ENCODE results near the gene GPR75.

DNA sequence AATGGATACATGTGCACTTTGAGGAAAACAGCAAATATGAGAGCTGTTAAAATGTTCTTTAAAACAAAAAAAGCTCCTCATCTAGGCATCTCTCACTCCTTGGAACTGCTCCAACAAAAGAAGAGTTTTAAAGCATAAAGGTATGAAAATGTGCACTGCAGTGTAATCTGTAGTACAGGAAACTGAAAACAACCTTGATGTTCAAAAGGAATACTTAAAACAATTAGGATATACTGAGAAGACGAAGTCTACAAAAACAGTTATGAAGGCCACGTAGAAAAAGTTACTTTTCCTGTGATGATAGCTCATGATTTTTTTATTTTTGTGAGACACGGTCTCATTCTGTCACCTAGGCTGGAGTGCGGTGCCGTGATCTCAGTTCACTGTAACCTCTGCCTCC, 2.1 kb upstream of the GPR75 start:
- TF ChIP-seq, protein P1, sequence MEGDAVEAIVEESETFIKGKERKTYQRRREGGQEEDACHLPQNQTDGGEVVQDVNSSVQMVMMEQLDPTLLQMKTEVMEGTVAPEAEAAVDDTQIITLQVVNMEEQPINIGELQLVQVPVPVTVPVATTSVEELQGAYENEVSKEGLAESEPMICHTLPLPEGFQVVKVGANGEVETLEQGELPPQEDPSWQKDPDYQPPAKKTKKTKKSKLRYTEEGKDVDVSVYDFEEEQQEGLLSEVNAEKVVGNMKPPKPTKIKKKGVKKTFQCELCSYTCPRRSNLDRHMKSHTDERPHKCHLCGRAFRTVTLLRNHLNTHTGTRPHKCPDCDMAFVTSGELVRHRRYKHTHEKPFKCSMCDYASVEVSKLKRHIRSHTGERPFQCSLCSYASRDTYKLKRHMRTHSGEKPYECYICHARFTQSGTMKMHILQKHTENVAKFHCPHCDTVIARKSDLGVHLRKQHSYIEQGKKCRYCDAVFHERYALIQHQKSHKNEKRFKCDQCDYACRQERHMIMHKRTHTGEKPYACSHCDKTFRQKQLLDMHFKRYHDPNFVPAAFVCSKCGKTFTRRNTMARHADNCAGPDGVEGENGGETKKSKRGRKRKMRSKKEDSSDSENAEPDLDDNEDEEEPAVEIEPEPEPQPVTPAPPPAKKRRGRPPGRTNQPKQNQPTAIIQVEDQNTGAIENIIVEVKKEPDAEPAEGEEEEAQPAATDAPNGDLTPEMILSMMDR (IDR thresholded peaks at IDR 0.05; ENCODE audit: low read depth, low read length), result no peak
- no peak for TF ChIP-seq EZH2phosphoT487 (IDR thresholded peaks at IDR 0.05; ENCODE audit: low read depth)
